Activated T-cell treated with anti-CD3 and anti-CD28 coated beads, Interleukin-2, amount 50 U/mL, for 1 hour (primary cell): ENCODE measurements around the gene KYNU.
"Not testable (repeated sequence)": the region's sequence is repeated elsewhere in the genome, so short reads cannot be mapped to it uniquely, and the experiment has no call there.

ENCODE experiments used
- DNase-seq: peaks from one replicate; pipeline ENCODE4 v3.0.0-alpha.2; 2020

The KYNU gene

DNA sequence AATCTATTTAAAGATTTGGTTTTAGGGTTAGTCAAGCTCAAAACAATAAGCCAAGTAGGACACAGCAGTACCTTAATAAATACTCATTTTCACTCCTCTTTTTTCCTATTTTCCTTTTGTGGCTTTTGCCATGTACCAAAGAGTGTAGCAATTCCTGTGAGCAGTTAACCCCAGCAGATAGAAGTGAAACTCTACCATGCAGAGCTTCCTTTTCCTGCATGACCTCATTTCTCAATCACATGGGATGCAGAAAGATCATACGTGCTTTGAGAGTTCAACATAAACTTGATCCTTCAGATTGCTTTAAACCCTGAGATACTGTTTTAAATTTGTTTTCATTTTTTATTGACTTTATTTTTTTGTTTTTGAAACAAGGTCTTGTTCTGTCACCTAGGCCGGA lies 152.7 kb downstream of the KYNU start:
- DNase-seq = no peak

GRCh38 chr2:143034292-143035074 lies 157.0 kb downstream of the KYNU start:
- DNase-seq = peak; percentile 32

DNA sequence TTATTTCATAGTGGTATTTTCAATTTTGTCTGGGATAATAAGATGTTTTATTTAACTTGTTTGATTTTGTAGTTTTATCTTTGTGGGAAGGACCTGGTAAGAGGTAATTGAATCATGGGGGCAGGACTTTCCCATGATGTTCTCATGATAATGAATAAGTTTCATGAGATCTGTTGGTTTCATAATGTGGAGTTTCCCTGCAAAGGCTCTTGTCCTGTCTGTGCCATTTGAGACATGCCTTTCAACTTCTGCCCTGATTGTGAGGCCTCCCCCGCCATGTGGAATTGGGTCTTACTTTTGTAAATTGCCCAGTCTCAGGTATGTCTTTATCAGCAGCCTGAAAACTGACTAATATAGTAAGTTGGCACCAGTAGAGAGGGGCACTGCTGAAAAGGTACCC lies 174.0 kb downstream of the KYNU start:
- no peak for DNase-seq

- not testable (repeated sequence) for DNase-seq
Observed at GRCh38 chr2:143053437-143053836, 176.0 kb downstream of the KYNU start.

- no peak for DNase-seq
Observed at GRCh38 chr2:143056550-143056949, 179.1 kb downstream of the KYNU start.

- DNase-seq = no peak
Observed at GRCh38 chr2:143058851-143059250, 181.4 kb downstream of the KYNU start.

DNA sequence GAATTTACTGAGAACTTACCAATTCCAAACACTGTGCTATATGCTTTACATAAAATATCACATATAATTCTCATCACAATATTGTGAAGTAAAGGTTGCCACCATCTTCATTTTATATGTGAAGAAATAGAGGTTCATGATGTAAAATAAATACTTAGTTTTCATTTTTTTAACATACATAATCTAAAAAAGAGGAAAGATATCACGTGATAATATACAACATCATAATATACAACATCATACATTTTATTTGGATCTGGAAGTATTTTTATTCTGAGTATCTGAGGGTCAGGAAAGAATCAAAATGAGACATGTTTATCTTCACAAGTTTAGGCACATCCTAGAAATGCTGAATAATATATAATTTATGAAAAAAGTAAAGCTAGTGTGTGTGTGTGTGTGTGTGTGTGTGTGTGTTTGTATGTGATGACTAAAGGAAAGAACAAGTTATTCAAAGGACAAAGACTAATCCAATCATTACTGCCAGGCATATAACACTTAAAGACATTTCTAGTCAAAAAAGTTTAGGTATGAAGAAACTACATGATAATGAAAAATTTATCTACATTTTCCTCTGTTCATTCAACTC lies 186.2 kb downstream of the KYNU start:
- DNase-seq = no peak

- no peak for DNase-seq
Observed at GRCh38 chr2:143068094-143068493, 190.6 kb downstream of the KYNU start.

DNA sequence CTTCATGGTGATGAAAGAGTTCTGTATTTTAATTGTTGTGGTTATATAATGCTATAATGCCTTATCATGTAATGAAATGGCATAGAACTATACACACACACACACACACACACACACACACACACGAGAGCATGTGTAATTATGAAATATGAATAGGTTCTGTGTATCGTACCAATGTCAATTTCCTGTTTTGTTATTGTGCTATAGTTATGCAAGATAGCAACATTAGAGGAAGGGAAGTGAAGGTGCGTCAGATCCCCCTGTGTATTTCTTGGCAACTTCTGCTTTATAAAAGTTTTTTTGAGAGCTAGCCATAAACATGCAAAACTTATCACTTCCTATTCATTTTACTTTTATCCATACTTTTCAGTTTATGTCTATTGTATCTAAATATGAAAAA lies 191.0 kb downstream of the KYNU start:
- DNase-seq = no peak

GRCh38 chr2:143070704-143071103 lies 193.2 kb downstream of the KYNU start:
- DNase-seq = no peak

DNA sequence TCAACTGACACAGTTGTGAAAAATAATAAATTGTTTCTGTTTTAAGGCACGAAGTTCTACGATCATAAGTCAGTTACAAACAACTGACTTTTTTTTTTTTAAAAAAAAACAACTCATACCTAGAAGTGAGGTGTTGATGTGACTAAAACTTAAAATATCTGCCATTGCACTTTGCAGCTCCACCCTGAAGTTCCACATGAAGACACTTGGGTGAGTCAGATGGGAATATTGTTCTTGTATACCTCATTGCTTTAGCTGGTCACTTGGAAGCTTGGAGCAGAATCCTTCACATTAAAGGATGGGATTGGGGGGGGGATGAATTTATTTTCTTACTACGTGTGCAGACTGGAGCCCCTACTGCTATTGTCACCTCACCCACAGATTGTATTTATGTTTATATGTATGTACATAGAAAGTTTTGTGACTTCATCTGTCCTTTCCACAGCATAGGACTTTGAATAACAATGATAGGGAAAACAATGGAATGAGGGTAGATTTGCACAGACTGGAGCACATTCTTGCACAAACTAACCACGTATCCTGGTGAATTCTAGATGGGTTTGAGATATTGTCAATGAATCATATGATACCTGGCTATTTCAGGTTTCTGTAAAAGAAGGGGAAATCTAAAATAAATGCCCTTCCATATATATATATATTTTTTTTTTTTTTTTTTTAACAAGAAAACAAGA lies 193.9 kb downstream of the KYNU start:
- no peak for DNase-seq

DNA sequence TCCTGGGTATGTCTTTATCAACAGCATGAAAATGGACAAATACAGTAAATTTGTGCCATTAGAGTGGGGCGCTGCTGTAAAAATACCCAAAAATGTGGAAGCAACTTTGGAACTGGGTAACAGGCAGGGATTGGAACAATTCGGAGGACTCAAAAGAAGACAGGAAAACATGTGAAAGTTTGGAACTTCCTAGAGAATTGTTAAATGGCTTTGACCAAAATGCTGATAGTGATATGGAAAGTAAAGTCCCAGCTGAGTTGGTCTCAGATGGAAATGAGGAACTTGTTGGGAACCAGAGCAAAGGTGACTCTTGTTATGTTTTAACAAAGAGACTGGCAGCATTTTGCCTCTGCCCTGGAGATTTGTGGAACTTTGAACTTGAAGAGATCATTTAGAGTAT lies 197.4 kb downstream of the KYNU start:
- DNase-seq = not testable (repeated sequence)

- no peak for DNase-seq
Observed at GRCh38 chr2:143075711-143076110, 198.2 kb downstream of the KYNU start.

- DNase-seq = no peak
Observed at GRCh38 chr2:143078104-143078503, 200.6 kb downstream of the KYNU start.

- DNase-seq = no peak
Observed at GRCh38 chr2:143081616-143082015, 204.2 kb downstream of the KYNU start.

DNA sequence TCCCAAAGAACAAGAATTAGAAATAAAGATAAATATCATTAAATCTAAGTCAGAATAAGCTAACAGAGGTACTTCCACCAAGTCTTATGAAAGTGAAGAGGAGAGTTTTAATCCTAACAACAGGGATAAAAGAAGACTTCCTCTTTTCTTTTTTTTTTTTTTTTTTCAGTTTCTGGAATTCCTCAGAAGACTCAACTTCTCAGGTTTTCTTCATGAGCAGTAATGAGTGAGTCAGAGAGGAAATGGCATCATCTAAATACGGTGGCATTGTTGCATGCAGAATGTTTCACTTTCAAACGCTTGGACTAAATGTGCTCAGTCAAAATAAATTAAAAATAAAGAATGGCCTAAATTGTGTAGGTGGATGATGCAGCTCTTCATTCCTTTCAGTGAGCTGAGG lies 206.2 kb downstream of the KYNU start:
- DNase-seq = no peak

DNA sequence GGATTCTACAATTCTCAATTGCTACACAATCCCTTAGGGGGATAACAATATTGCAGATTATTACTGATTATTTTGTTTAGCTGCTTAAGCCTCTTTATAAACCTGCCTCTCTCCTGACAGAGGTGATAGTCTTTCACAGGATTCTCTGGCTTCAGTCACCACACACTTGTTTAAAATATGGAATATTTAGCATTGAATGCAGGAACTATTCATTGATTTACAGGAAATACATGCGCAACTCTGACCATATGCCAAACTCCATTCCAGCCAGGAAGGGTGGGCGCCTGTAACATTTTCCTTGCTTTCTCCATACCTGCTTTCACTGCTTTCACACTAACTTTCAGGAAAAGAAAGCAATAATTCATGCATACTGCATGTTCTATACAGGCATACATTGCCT lies 207.0 kb downstream of the KYNU start:
- no peak for DNase-seq

- no peak for DNase-seq
Observed at GRCh38 chr2:143085125-143085784, 207.8 kb downstream of the KYNU start.

- no peak for DNase-seq
Observed at GRCh38 chr2:143087033-143087432, 209.6 kb downstream of the KYNU start.

- no peak for DNase-seq
Observed at GRCh38 chr2:143088388-143088787, 210.9 kb downstream of the KYNU start.

GRCh38 chr2:143089520-143089919 lies 212.1 kb downstream of the KYNU start:
- DNase-seq = not testable (repeated sequence)
